SK-N-SH (cell line): ENCODE results near the gene ARCN1. TPM values are rescaled to one million over a fixed set of nuclear protein-coding genes. Genes with fewer than 3 reads are reported as not detected.

Experiments
- CTCF ChIA-PET: fragments of 300-600, 350-600 bp; formaldehyde crosslinking; extraction: SDS; loops from one replicate; lab custom pipeline; 2021; lab: Yijun Ruan, JAX
- POLR2A ChIA-PET: fragments of 350-600 bp; sonication (Branson Sonifier 250); formaldehyde crosslinking; extraction: SDS; loops from one replicate; lab custom pipeline; 2020; ENCODE audit warnings: antibody characterized with exemption, inconsistent platforms; lab: Yijun Ruan, JAX
- DNase-seq: peaks from one replicate; pipeline ENCODE4 v3.0.0; 2012
- H2AFZ ChIP-seq: fragments of 200-600 bp; sonication (generic); 2 replicates; pipeline ENCODE4 v1.8.1; 2016; ENCODE audit warnings: antibody characterized with exemption, mild to moderate bottlenecking, low read depth
- H3F3A ChIP-seq: fragments of 200-600 bp; sonication (generic); replicated peaks from 2 replicates; pipeline ENCODE3; 2016; ENCODE audit warnings: antibody characterized with exemption, mild to moderate bottlenecking; ENCODE audit not compliant: insufficient read depth
- H3K27ac ChIP-seq, 2 experiments: fragments of 200-500 bp in 1 of 2; fragments of 200-600 bp in 1 of 2; sonication (Bioruptor generic) in 1 of 2; sonication (generic), shearing (Covaris generic) in 1 of 2; 2 replicates each; pipeline versions ENCODE4 v1.5.1 to v1.6.1; 2014 to 2016; ENCODE audit warnings: low read depth in 2 of 2, inconsistent platforms in 1 of 2, low read length in 1 of 2, mild to moderate bottlenecking in 1 of 2, mixed read lengths in 1 of 2
- H3K27me3 ChIP-seq: fragments of 200-600 bp; sonication (generic), shearing (Covaris generic); 2 replicates; pipeline ENCODE4 v1.6.1; 2016; ENCODE audit warnings: mixed run types; ENCODE audit not compliant: insufficient read depth
- H3K36me3 ChIP-seq, 2 experiments: fragments of 200-500 bp in 1 of 2; fragments of 200-600 bp in 1 of 2; sonication (Bioruptor generic) in 1 of 2; sonication (generic) in 1 of 2; replicated peaks in 1 of 2; 2 replicates each; pipeline versions ENCODE3 to v1.5.1; 2014 to 2016; ENCODE audit warnings: low read length in 1 of 2, mild to moderate bottlenecking in 1 of 2; ENCODE audit not compliant: insufficient read depth in 2 of 2, control insufficient read depth in 1 of 2
- H3K4me1 ChIP-seq, 2 experiments: fragments of 200-500 bp in 1 of 2; fragments of 200-600 bp in 1 of 2; sonication (Bioruptor generic) in 1 of 2; sonication (generic), shearing (Covaris generic) in 1 of 2; 2 replicates each; pipeline versions ENCODE4 v1.5.1 to v1.6.1; 2014 to 2016; ENCODE audit warnings: low read depth in 1 of 2, low read length in 1 of 2, mixed run types in 1 of 2; ENCODE audit not compliant: insufficient read depth in 2 of 2, control insufficient read depth in 1 of 2
- H3K4me2 ChIP-seq: fragments of 200-600 bp; sonication (generic), shearing (Covaris generic); 2 replicates; pipeline ENCODE4 v1.6.1; 2017; ENCODE audit warnings: mixed run types
- H3K4me3 ChIP-seq, 2 experiments: fragments of 200-500 bp in 1 of 2; fragments of 200-600 bp in 1 of 2; sonication (Bioruptor generic) in 1 of 2; sonication (generic), shearing (Covaris generic) in 1 of 2; 2 replicates each; pipeline versions ENCODE4 v1.5.1 to v1.8.1; 2014 to 2016; ENCODE audit warnings: low read depth in 2 of 2, inconsistent platforms in 1 of 2, low read length in 1 of 2, mild to moderate bottlenecking in 1 of 2, mixed read lengths in 1 of 2, moderate library complexity in 1 of 2
- H3K79me2 ChIP-seq: fragments of 200-600 bp; sonication (generic); 2 replicates; pipeline ENCODE4 v1.8.1; 2017; ENCODE audit warnings: mild to moderate bottlenecking; ENCODE audit not compliant: insufficient read depth
- H3K9ac ChIP-seq: fragments of 200-600 bp; sonication (generic); 2 replicates; pipeline ENCODE4 v1.6.1; 2017; ENCODE audit warnings: mixed run types
- H3K9me2 ChIP-seq: fragments of 200-600 bp; sonication (generic); 2 replicates; pipeline ENCODE4 v1.6.1; 2017; ENCODE audit warnings: mixed run types
- H3K9me3 ChIP-seq: fragments of 200-600 bp; sonication (generic); 2 replicates; pipeline ENCODE4 v1.6.1; 2017; ENCODE audit warnings: mixed run types, mild to moderate bottlenecking, moderate library complexity
- H4K20me1 ChIP-seq: fragments of 200-600 bp; sonication (generic); 2 replicates; pipeline ENCODE4 v1.6.1; 2017; ENCODE audit warnings: mild to moderate bottlenecking, mixed run types; ENCODE audit not compliant: insufficient read depth
- ELF1 ChIP-seq: IDR thresholded peaks from 2 replicates; pipeline ENCODE4 v1.4.0; 2012
- EP300 ChIP-seq, 2 experiments: IDR thresholded peaks; 2 replicates each; pipeline versions ENCODE4 v1.4.0 to v1.6.1; 2012; ENCODE audit warnings: borderline replicate concordance in 1 of 2, low read depth in 1 of 2, low read length in 1 of 2
- EZH2phosphoT487 ChIP-seq: fragments of 200-600 bp; sonication (generic); IDR thresholded peaks from 2 replicates; pipeline ENCODE4 v1.6.1; 2017; ENCODE audit warnings: low read depth, mixed run types, mild to moderate bottlenecking, antibody characterized with exemption, moderate library complexity, borderline replicate concordance
- FOSL2 ChIP-seq: IDR thresholded peaks from 2 replicates; pipeline ENCODE4 v1.4.0; 2012; ENCODE audit warnings: low read depth, mild to moderate bottlenecking, moderate library complexity, borderline replicate concordance
- FOXJ3 ChIP-seq: sonication (generic); formaldehyde crosslinking; IDR thresholded peaks from 2 replicates; pipeline ENCODE4 v1.5.1; 2020; ENCODE audit warnings: mild to moderate bottlenecking, missing genetic modification reagents
- GATA2 ChIP-seq: sonication (generic); formaldehyde crosslinking; IDR thresholded peaks from 2 replicates; pipeline ENCODE4 v1.5.0; 2020; ENCODE audit warnings: mild to moderate bottlenecking, missing genetic modification reagents
- JUND ChIP-seq: IDR thresholded peaks from 2 replicates; pipeline ENCODE4 v1.4.0; 2012
- MEF2A ChIP-seq: IDR thresholded peaks from 2 replicates; pipeline ENCODE4 v1.4.0; 2012; ENCODE audit warnings: low read depth, borderline replicate concordance
- POLR2AphosphoS5 ChIP-seq: IDR thresholded peaks from 2 replicates; pipeline ENCODE4 v1.6.1; 2012; ENCODE audit warnings: low read depth, low read length
- RAD21 ChIP-seq: IDR thresholded peaks from 2 replicates; pipeline ENCODE4 v1.6.1; 2012; ENCODE audit warnings: mild to moderate bottlenecking, low read length
- RXRA ChIP-seq: IDR thresholded peaks from 2 replicates; pipeline ENCODE4 v1.4.0; 2012; ENCODE audit warnings: low read depth, mild to moderate bottlenecking, borderline replicate concordance
- SIN3A ChIP-seq: IDR thresholded peaks from 2 replicates; pipeline ENCODE4 v1.6.1; 2012; ENCODE audit warnings: low read depth, mild to moderate bottlenecking, low read length, moderate library complexity, borderline replicate concordance
- SMC3 ChIP-seq: IDR thresholded peaks from 2 replicates; pipeline ENCODE4 v1.6.1; 2012; ENCODE audit warnings: low read depth, low read length, improper control_type of control experiment
- TCF12 ChIP-seq: IDR thresholded peaks from 2 replicates; pipeline ENCODE4 v1.4.0; 2012
- TEAD4 ChIP-seq: IDR thresholded peaks from 2 replicates; pipeline ENCODE4 v1.4.0; 2012; ENCODE audit warnings: mild to moderate bottlenecking, borderline replicate concordance; ENCODE audit not compliant: insufficient read depth
- YY1 ChIP-seq: IDR thresholded peaks from 2 replicates; pipeline ENCODE4 v1.4.0; 2012; ENCODE audit warnings: low read depth, mild to moderate bottlenecking
- WGBS: methylation state at CpG from one replicate; pipeline ENCODE4 v1.1.6; 2017; ENCODE audit warnings: low lambda C conversion rate; 5-methylcytosine and 5-hydroxymethylcytosine counted together
- polyA plus RNA-seq, 3 experiments: library from polyadenylated mRNA; depleted of rRNA; stranded (reverse); fragments of >200 nt; gene quantifications; 2 replicates each; pipeline ENCODE4 v1.2.3, GENCODE V29; 2012
- TF ChIP-seq, protein P1 (sequence below): fragments of 200-600 bp; sonication (generic); IDR thresholded peaks from 2 replicates; pipeline ENCODE4 v1.6.1; 2017; ENCODE audit warnings: antibody characterized with exemption, mild to moderate bottlenecking, moderate library complexity
- TF ChIP-seq, protein P2 (sequence below): IDR thresholded peaks from 2 replicates; pipeline ENCODE4; 2012
- TF ChIP-seq, protein P3 (sequence below): fragments of 150-350 bp; IDR thresholded peaks from 2 replicates; pipeline ENCODE4 v1.6.1; 2016; ENCODE audit warnings: mild to moderate bottlenecking, low read depth, low read length

Gene ARCN1
- polyA plus RNA-seq, 1 of the 3 experiments (the other 2 are of a cell fraction), result 128 TPM

DNA sequence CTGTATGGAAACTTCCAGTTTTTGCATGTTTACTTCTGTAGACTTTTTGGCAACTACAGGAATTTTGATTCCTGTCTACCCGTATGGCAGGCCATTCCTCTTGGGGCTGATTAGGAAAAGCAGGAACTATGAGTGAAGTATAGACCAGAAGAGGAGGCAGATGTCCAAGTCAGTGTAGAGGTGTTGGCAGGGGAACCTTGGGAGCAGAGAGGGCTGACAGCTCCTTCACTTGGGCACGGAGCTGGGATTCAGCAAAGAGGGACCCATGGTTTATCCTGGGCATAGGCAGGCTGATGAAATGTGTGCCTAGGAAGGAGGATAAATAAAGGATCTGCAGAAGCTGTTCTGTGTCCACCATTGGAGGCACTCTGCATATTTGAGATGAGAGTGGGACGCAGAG is 74.2 kb downstream of the ARCN1 start:
- Histone ChIP-seq H2AFZ (no peak overlapping the region), H3K9me2 (no peaks in the 10 kb centered on the region), H3K27ac (peak overlapping the region; percentile 9 to 23; a peak in 1 of 4 replicates), H3K4me3 (no peak overlapping the region), H3F3A (peaks cover 16% of the 10 kb centered on the region), H3K4me1 (peaks cover 0 to 24% of the 10 kb centered on the region in 2 experiments; a peak in 2 of 4 replicates), H3K4me2 (no peak overlapping the region), H3K9ac (no peak overlapping the region), H3K9me3 (no peaks in the 10 kb centered on the region), H4K20me1 (peaks cover 20% of the 10 kb centered on the region), H3K27me3 (no peaks in the 10 kb centered on the region), H3K79me2 (peaks cover 16% of the 10 kb centered on the region; the same call in 1 of the 2 replicates), H3K36me3 (peaks cover 79 to 82% of the 10 kb centered on the region in 2 experiments)
- TF ChIP-seq EZH2phosphoT487, result no peak
- ChIA-PET CTCF (interaction anchor here (0.7 to 2.0 kb wide), 6 partner anchors 12 to 54 kb away, joined by 3 to 6 read pairs (median 4); no protein-coding TSS in a partner anchor), POLR2A (no interaction called here)
- 72% methylated on average over 3 of the region's 3 CpGs for WGBS
- DNase-seq, result no peak

DNA sequence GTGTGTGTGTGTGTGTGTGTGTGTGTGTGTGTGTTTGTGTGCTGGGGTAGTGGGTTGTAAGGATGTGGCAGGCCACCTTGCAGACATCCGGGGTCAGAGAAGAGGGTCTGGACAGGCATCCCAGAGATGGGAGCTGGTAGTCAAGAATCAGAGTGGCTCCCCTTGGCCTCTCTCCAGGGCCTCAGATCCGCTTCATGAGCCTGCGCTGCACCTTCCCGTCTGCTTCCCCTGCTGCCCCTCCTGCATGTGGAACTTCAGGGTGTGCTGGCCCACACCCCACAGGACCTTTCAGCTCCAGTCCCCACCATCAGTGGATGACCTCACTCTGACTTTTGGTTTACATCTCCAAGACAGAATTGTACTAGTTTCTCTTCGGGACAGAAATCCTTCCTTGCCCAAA is 76.1 kb downstream of the ARCN1 start:
- ChIA-PET CTCF (interaction anchor here (1.3 to 1.9 kb wide), 2 partner anchors 11 to 12 kb away, joined by 3 to 6 read pairs; no protein-coding TSS in a partner anchor), POLR2A (interaction anchor here (0.9 kb wide), 1 partner anchor 9 kb away, joined by 3 read pairs; no protein-coding TSS in a partner anchor)
- Histone ChIP-seq H3K4me3 (no peak overlapping the region), H3K36me3 (peaks cover 75 to 76% of the 10 kb centered on the region in 2 experiments), H3K4me1 (peaks cover 0 to 7% of the 10 kb centered on the region in 2 experiments; a peak in 2 of 4 replicates), H3K9me2 (no peaks in the 10 kb centered on the region), H3K4me2 (no peak overlapping the region), H3K79me2 (peaks cover 12% of the 10 kb centered on the region; the same call in 1 of the 2 replicates), H2AFZ (no peak overlapping the region), H3F3A (peaks cover 25% of the 10 kb centered on the region), H4K20me1 (peaks cover 19% of the 10 kb centered on the region), H3K27me3 (no peaks in the 10 kb centered on the region), H3K9me3 (no peaks in the 10 kb centered on the region), H3K27ac (no peak overlapping the region), H3K9ac (no peak overlapping the region)
- 97% methylated on average over 5 of the region's 5 CpGs for WGBS
- TF ChIP-seq TEAD4, result no peak
- no peak for TF ChIP-seq RXRA
- no peak for TF ChIP-seq FOSL2
- no peak for TF ChIP-seq TCF12
- no peak for TF ChIP-seq EP300 (IDR thresholded peaks at IDR 0.05; ENCODE audit: borderline replicate concordance in 1 of 2, low read depth in 1 of 2, low read length in 1 of 2)
- no peak for TF ChIP-seq YY1
- TF ChIP-seq MEF2A, result no peak
- no peak for TF ChIP-seq RAD21
- TF ChIP-seq POLR2AphosphoS5, result no peak
- TF ChIP-seq ELF1, result no peak
- TF ChIP-seq FOXJ3 (CRISPR knock-in tag), result no peak
- TF ChIP-seq, protein P1, sequence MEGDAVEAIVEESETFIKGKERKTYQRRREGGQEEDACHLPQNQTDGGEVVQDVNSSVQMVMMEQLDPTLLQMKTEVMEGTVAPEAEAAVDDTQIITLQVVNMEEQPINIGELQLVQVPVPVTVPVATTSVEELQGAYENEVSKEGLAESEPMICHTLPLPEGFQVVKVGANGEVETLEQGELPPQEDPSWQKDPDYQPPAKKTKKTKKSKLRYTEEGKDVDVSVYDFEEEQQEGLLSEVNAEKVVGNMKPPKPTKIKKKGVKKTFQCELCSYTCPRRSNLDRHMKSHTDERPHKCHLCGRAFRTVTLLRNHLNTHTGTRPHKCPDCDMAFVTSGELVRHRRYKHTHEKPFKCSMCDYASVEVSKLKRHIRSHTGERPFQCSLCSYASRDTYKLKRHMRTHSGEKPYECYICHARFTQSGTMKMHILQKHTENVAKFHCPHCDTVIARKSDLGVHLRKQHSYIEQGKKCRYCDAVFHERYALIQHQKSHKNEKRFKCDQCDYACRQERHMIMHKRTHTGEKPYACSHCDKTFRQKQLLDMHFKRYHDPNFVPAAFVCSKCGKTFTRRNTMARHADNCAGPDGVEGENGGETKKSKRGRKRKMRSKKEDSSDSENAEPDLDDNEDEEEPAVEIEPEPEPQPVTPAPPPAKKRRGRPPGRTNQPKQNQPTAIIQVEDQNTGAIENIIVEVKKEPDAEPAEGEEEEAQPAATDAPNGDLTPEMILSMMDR, result no peak
- TF ChIP-seq, protein P2, sequence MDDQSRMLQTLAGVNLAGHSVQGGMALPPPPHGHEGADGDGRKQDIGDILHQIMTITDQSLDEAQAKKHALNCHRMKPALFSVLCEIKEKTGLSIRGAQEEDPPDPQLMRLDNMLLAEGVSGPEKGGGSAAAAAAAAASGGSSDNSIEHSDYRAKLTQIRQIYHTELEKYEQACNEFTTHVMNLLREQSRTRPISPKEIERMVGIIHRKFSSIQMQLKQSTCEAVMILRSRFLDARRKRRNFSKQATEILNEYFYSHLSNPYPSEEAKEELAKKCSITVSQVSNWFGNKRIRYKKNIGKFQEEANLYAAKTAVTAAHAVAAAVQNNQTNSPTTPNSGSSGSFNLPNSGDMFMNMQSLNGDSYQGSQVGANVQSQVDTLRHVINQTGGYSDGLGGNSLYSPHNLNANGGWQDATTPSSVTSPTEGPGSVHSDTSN, result no peak
- TF ChIP-seq SIN3A, result no peak
- no peak for TF ChIP-seq JUND
- no peak for TF ChIP-seq SMC3
- no peak for TF ChIP-seq GATA2
- TF ChIP-seq, protein P3, sequence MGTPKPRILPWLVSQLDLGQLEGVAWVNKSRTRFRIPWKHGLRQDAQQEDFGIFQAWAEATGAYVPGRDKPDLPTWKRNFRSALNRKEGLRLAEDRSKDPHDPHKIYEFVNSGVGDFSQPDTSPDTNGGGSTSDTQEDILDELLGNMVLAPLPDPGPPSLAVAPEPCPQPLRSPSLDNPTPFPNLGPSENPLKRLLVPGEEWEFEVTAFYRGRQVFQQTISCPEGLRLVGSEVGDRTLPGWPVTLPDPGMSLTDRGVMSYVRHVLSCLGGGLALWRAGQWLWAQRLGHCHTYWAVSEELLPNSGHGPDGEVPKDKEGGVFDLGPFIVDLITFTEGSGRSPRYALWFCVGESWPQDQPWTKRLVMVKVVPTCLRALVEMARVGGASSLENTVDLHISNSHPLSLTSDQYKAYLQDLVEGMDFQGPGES, result no peak
- DNase-seq, result no peak
